Left kidney (tissue), 2 donors: Measurements from ENCODE around the gene KCTD14. TPM values are rescaled to one million over a fixed set of nuclear protein-coding genes. Genes with fewer than 3 reads are reported as not detected.
A peak's percentile ranks its signal among the peaks of the same experiment; 100 is the strongest.
"Not testable (repeated sequence)": the region's sequence is repeated elsewhere in the genome, so short reads cannot be mapped to it uniquely, and the experiment has no call there.

Experiments used
- DNase-seq: peaks from one replicate; pipeline ENCODE4 v3.0.0-alpha.2; 2013
- polyA plus RNA-seq: library from polyadenylated mRNA; unstranded; fragments of 120-200 nt; gene quantifications from one replicate; pipeline ENCODE4 v1.2.1, GENCODE V29; 2013; ENCODE audit not compliant: insufficient read length

KCTD14 gene
- polyA plus RNA-seq, 1 donor, result 14.1 TPM

DNA sequence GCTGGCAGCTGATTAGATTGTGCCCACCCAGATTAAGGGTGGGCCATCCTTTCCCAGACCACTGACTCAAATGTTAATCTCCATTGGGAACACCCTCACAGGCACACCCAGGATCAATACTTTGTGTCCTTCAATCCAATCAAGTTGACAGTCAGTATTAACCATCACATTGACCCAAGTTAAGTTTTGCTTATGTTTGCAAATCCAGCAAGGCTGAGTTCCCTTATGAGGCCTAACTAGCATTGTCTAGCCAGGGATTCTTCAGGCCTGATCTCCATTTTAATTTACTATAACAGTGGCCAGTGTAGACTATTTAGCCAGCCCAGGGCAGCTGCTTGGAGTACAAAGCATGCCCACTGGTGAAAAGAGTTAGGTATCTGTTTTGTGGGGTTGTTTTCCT is 2.3 kb upstream of the KCTD14 start:
- DNase-seq, result no peak

DNA sequence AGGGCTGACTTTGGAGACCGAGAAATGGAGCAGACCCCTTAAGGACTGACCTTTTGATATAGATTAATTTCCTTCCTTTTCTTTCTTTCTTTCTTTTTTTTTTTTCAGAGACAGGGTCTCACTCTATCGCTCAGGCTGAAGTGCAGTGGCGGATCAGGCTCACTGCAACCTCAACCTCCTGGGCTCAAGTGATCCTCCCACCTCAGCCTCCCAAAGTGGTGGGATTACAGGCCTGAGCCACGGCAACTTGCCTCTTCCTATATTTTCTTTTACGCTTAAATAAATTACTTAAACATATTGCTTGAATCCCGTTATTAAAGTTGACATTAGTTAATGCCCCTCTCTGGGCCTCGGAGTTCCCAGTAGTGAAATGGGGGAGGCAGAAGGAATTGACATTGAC is 350 bp upstream of the KCTD14 start:
- DNase-seq, result no peak

DNA sequence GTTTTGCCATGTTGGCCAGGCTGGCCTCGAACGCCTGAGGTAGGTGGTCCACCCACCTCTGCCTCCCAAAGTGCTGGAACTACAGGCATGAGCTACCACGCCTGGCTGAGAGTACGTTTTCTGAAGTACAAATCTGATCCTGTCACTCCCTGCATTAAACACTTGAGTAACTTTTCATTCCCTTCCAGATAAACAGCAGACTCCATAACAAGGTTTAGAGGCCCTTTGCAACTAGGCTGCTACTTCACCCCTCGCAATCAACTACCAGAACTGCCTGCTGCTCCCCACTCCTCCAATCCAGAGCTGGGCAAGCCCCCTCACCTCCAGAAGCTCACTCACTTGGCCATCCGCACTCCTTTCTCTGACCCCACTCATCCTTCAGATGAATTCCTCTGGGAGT is 1.5 kb downstream of the KCTD14 start:
- DNase-seq, result no peak

DNA sequence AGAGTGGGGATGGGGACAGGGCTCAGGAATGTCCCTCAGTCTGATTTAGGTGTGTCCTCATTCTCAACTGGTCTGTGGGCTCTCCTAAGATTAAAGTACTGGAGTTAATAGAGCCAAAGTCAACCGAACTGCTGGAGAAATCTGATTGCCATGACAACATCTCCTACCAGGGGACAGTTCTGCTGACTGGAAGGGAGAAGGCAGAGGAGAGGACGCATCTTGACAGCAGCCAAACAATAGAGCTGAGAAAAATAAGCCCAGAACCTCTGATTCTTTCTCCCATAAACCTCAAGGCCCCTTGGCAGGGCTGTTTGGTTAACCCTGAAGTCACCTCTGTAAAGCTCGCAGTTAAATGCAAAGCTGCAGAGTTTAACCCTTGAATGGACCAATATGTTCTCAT is 2.8 kb downstream of the KCTD14 start:
- DNase-seq, result peak; percentile 31

DNA sequence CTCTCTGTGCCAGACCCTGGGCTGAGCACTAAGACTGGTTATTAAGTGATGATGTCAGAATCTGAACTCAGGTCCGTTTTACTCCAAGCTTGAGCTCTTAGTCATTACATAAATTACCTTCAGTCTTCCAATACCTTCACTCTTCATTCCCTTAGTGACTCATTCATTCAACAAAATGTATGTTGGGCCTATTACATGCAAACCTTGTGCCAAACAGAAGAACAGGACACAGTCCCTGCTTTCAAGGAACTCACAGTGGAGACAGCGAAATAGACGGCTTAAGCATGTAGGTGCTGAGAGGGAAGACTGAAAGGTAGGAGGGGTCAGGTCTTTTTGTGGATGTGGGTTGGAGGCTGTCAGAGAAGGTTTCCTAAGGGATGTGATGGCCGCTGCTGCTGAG is 3.3 kb downstream of the KCTD14 start:
- DNase-seq, result no peak

DNA sequence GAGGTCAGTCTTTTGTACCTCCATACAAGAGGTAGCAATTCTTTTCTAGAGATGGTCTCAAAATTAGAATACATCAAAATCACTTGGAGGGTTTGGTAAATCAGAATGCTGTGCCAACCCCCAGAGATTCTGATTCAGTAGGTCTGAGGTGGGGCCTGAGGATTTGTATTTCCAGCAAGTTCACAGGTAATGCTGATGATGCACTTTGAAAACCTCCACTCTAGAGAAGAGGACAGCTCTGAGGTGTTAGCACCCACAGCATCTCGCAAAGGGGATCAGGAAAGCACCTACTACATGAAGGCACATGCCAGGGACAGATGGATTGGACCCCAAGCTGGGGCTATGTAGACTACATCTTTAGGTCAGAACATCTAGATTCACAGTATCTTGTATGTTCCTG is 7.2 kb downstream of the KCTD14 start:
- DNase-seq, result no peak

DNA sequence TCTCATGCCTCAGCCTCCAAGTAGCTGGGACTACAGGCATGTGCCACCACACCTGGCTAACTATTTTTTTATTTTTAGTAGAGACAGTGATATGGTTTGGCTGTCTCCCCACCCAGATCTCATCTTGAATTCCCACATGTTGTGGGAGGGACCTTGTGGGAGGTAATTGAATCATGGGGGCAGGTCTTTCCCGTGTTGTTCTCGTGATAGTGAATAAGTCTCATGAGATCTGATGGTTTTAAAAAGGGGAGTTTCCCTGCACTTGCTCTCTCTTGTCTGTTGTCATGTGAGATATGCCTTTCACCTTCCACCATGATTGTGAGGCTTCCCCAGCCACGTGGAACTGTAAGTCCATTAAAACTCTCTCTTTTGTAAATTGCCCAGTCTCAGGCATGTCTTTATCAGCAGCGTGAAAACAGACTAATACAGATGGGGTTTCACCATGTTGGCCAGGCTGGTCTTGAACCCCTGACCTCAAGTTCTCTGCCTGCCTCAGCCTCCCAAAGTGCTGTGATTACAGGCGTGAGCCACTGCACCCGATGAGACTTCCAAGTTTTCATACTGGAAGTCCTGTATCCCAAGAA is 8.0 kb downstream of the KCTD14 start:
- not testable (repeated sequence) for DNase-seq

DNA sequence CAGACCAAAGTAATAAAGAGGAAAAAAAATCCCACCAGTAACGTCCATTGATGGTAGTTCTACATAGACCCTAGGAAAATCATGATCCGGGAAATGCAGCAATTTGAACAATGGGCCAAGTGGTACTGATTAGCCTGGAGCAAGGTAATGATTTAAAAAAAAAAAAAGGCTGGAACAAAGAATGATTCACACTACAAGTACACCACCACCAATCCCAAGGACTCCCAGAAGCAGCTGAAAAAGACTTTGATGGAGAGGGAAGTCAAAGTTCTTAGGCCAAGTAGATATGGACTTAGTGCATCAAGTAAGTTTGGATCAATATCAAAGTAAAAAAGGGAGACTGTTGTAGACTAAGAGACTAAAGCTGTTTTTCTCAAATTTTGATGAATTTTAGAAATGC is 11.8 kb downstream of the KCTD14 start:
- no peak for DNase-seq

DNA sequence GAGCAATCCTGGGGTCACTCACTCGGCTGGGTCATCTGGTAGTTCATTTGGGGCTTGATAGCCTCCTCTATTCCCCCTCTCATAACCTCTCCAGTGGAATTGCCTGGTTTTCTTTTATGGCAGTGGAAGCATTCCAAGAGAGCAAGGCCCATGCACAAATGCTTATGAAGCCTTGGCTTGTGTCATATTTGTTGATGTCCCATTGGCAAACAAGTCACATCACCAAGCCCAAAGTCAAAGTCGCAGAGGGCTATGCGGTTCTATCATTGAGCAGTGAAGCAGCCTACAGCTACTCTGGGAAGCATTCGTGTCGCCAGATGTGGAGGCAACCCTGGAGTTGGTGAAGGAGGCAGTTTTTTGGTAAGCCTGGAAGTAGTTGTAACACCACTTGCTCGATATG is 12.3 kb downstream of the KCTD14 start:
- no peak for DNase-seq

DNA sequence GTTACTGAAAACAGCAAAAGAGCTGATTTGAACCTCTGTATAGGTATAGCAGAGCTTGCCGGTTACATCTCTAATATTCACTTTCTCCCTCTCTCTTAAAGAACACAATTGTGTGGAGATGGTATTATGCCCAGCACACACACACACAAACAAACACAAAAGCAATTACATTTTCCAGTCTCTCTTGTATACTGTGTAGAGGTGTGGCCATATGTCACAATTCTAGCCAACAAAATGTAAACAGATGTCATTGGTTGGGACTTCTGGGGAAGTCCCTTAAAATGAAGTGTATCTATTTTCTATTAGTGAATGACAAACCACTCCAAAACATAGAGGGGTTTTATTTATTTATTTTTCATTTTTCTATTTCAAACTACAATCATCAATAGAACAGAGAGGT is 12.8 kb downstream of the KCTD14 start:
- no peak for DNase-seq

DNA sequence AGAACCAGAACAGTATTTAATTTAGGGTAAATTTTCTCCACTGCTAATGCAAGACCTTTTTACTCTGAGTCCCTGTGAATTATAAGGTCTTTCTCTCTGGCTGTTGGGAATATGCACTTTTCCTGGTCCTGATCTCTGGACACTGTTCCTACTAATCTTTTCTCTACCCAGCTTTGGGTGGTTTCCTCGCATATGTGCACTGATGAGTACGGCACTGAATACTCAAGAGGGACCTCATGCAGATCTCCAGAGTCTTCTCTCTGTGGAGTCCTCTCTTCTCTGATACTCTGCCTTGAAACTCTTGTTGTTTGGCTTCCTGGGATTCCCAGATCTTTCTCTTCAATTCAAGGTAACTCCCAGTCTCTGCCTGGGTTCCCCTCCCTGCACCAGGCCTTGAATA is 14.0 kb downstream of the KCTD14 start:
- DNase-seq, result no peak

DNA sequence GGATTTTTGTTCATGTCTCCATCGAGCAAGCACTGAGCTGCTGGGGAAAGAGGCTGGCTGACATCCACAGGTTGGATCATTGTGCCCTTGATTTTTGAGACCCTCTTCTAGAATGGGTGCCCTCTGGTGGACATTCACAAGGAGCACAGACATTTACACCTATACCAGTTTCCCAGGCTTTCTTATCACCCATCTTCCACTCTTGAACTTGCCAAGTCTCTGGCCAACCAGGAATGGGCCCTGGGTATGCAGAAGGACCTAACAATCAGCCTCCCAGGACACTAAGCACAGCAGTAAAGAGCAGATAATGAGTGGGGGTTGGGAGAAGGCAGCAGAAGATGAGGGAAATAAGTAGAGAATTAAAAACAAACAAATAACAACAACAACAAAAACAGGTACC is 22.9 kb downstream of the KCTD14 start:
- DNase-seq, result no peak

DNA sequence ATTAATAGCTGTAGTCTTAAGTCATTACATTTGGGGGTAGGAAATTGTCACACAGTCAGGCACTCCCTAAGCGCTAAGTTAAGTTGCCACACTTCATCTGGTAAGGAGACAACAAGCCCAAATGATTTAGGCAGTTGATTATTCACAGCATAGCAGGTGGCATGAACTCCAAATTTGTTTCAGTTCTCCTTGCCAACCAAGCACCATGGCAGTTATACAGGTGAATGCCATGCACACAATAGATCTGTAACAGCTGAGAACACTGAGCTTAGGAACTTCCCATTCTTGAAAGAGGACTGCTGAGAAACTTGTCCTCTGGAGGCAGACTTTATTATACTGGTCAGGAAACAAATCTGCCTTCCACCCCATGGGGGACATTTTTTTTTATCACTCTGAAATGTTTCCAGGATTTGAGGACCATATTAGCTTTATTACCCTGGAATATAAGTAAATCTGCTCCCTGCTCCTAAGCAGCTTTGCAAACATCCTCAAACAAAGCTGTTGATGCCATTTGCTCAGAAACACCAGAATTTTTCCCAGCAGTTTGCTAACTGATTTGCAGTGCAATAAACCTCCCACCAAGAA is 23.5 kb downstream of the KCTD14 start:
- no peak for DNase-seq

DNA sequence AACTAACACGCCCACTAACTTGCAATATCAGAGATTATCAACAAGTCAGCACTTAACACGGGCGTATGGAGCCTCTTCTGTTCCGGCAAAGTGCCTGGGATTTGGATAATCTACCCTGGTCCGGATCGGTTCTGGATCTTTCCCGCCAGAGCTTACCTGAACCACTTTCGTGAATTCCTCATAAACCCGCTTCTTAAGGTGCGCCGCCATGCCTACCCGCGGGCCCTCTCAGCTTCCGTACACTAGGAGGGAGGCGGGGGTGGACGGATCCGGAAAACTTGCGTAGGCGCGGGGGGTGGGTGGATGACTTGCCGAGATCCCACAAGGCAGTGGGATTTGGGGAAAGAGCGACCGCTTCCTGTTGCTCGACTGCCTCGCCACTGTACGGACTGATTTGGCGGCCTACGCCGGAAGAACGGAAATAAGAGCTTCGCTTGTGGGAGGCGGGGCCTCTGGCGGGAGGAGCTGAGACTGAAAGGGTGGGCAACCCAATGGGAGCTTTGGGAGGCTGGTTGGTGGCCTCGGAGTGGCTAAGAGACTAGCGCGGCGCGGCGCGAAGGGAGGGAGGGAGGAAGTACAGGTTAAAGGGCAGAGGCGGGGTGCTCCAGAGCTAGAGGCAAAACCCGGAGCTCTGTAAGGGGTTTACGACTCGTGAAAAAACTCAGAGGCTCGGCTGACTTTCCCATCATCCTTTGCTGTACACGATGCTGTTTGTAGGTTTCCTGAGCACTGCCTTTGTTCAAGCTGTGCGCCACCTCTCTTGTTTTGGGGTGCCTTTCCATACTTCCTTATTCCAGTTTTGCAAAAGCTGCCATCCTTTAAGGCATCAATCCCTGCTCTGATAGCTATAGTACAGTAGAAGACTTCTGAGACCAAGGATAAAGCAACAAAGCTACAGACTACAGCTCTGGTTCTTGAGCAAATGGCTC is 28.4 kb downstream of the KCTD14 start, which contains the start of gene INTS4:
TSS of gene INTS4 (minus strand) at position 235 of the 929 bp plus-strand sequence. CDS start at position 210, 25 bp downstream.
- DNase-seq, result peak; percentile 100

DNA sequence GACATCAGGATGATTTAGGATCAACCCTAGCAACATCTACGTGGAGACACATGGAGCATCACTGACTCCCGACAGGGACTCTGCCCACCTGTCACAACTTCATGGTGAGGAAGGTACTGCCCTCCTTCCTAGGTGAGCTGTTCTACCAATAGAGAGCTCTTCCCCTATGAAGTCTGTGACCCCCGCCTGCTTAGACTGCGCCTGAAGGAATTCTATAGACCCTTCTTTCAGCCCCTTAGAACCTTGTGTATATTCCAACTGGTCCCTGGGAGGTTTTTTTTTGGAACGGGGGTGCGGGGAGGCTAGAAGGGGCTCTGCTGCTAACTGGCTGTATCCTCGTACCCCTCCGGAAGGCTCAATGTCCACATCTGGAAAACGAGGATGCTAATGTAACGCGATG is 29.2 kb downstream of the KCTD14 start:
- DNase-seq, result no peak

DNA sequence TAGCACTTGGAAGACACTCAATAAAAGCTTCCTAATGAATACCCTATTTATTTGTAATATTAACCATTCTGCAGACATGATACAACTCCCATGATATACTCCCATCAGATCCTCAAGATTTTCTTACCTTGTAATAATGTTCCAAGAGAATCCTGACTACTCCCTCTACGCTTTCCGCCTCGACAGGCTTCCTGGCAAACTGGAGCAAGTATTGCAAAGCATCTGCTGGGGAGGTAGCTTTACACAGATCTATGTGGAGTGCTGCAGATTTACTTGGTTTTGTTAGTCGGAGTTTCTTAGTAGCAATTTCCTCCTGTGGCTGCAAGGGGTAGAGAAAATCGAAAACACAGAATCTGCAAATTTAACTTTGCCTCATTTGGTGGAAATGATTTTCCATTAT is 32.1 kb downstream of the KCTD14 start:
- DNase-seq, result no peak

DNA sequence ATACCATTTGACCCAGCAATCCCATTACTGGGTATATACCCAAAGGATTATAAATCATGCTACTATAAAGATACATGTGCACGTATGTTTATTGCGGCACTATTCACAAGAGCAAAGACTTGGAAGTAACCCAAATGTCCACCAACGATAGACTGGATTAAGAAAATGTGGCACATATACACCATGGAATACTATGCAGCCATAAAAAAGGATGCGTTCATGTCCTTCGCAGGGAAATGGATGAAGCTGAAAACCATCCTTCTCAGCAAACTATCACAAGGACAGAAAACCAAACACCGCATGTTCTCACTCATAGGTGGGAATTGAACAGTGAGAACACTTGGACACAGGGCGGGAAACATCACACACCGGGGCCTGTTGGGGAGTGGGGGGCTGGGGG is 36.6 kb downstream of the KCTD14 start:
- DNase-seq, result not testable (repeated sequence)

DNA sequence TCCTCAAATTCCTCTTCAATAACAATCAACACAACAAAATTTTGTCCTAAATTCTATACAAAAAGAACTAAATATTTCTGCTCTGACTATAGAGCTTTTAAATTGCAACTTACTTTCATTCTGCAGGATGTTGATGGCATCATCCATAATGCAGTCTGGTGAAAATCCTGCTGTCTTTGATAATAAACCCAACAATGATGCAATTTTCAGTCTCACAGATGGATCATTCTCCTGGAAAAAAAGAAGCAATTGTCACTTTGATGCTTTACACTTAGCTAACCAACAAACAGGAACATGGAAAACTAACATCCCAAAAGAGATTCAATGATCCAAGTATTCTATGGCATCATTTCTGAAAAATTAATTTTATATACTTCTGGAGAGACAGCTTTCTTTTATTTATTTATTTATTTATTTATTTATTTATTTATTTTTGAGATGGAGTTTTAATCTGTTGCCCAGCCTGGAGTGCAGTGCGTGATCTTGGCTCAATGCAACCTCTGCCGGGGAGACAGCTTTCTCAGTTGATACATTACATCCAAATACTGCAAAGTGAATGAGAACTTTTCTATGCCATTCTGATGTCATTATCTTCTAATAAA is 41.6 kb downstream of the KCTD14 start:
- DNase-seq, result no peak

DNA sequence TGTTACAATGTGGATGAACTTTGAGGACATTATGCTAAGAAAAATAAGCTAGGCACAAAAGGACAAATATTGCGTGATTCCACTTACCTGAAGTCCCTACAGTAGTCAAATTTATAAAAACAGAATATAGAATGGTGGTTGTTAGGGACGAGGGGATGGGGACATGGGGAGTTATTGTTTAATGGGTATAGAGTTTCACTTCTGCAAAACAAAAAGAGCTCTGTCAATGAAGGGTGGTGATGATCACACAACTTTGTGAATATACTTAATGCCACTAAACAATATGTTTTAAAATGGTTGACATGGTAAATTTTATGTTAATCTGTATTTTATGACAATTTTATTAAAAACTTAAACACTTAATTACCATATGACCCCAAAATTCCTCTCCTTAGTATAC is 54.7 kb downstream of the KCTD14 start:
- DNase-seq, result no peak

DNA sequence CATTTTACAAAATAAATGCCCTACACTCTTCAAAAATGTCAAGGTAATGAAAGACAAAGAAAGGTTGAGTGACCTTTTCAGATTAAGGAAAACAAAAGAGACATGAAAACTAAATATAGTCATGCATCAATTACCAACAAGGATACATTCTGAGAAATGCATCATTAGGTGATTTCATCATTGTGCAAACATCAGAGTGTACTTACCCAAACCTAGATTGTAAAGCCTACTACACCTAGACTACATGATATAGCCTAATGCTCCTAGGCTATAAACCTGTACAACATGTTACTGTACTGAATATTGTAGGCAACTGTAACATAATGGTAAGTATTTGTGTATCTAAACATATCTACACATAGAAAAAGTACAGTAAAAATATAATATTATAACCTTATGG is 55.3 kb downstream of the KCTD14 start:
- DNase-seq, result no peak

DNA sequence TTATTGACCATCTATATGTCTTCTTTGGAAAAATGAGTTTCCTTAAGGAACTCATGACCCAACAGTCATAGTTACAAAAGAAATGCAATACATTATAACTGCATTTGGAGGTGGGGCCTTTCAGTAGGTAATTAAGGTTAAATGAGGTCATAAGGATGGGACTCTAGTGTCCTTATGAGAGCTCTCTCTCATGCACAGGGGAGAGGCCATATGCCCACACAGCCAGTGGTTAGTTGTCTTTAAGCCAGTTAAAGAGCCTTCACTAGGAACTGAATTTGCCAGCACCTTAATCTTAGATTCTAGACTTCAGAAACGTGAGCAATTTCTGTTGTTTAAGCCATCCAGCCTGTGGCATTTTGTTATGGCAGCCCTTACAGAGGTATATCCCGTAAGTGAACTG is 56.0 kb downstream of the KCTD14 start:
- no peak for DNase-seq

DNA sequence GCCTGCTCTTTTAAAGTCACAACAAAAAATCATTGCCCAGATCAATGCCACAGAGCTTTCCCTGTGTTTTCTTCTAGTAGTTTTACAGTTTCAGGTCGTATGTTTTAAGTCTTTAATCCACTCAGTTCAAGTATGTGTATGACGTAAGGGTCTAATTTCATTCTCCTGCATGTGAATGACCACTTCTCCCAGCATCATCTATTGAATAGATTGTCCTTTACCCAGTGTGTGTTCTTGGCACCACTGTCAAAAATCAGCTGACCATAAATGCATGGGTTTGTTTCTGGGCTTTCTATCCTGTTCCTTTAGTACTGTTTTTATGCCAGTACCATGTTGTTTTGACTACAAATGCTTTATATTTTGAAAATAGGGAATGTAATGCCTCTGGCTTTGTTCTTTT is 56.7 kb downstream of the KCTD14 start:
- no peak for DNase-seq
